Tibial nerve (tissue), 4 donors: ENCODE data around the gene PHLPP1. TPM values are rescaled to one million over a fixed set of nuclear protein-coding genes. Genes with fewer than 3 reads are reported as not detected.

Experiments used
- DNase-seq, 2 donors: peaks; one replicate each; pipeline ENCODE4 v3.0.0-alpha.2; 2019; ENCODE audit warnings: low spot score in 2 of 2
- H3K27ac ChIP-seq, 4 donors: fragments of 200-600 bp; sonication (generic) in 3 of 4; one replicate each; pipeline ENCODE4 v1.5.1; 2017 to 2019; ENCODE audit warnings: mild to moderate bottlenecking in 1 of 4
- H3K27me3 ChIP-seq, 2 donors: fragments of 200-600 bp; sonication (generic) in 1 of 2; one replicate each; pipeline versions ENCODE4 v1.5.1 to v1.6.0; 2017 to 2019
- H3K36me3 ChIP-seq, 3 donors: fragments of 200-600 bp; sonication (generic); one replicate each; pipeline ENCODE4 v1.5.1; 2018 to 2019
- H3K4me1 ChIP-seq, 4 donors: fragments of 200-600 bp; sonication (generic) in 3 of 4; one replicate each; pipeline ENCODE4 v1.5.1; 2017 to 2019
- H3K4me3 ChIP-seq, 4 donors: fragments of 200-600 bp; sonication (generic) in 3 of 4; one replicate each; pipeline ENCODE4 v1.5.1; 2017 to 2019; ENCODE audit warnings: mild to moderate bottlenecking in 1 of 4, moderate library complexity in 1 of 4
- H3K9me3 ChIP-seq, 4 donors: fragments of 200-600 bp; sonication (generic) in 3 of 4; one replicate each; pipeline ENCODE4 v1.5.1; 2017 to 2019
- EP300 ChIP-seq, 2 donors: sonication (generic); formaldehyde crosslinking; IDR thresholded peaks; one replicate each; pipeline ENCODE4 v1.6.1; 2017; ENCODE audit warnings: antibody characterized with exemption in 2 of 2, mild to moderate bottlenecking in 1 of 2
- POLR2A ChIP-seq, 2 donors: fragments of 450-650 bp; IDR thresholded peaks; one replicate each; pipeline ENCODE4 v1.6.1; 2017; ENCODE audit warnings: antibody characterized with exemption in 2 of 2, mild to moderate bottlenecking in 2 of 2, moderate library complexity in 2 of 2
- WGBS, 2 donors: methylation state at CpG; one replicate each; pipeline ENCODE4 v1.1.5; 2018; 5-methylcytosine and 5-hydroxymethylcytosine counted together
- total RNA-seq, 4 donors: library from RNA; depleted of rRNA; stranded (reverse); fragments of >200 nt; gene quantifications; one replicate each; pipeline ENCODE4 v1.1.0, GENCODE V29; 2016
- TF ChIP-seq, protein P1 (sequence below), 5 experiments: fragments of 200-600 bp in 3 of 5; fragments of 450-650 bp in 2 of 5; sonication (generic) in 3 of 5; IDR thresholded peaks; one replicate each; pipeline ENCODE4 v1.5.1; 2016 to 2019; ENCODE audit warnings: antibody characterized with exemption in 5 of 5, mild to moderate bottlenecking in 3 of 5, moderate library complexity in 2 of 5

Gene PHLPP1
- total RNA-seq, 4 donors from 2014 or later: 11.4 to 16.1 (median 14.5) TPM

DNA sequence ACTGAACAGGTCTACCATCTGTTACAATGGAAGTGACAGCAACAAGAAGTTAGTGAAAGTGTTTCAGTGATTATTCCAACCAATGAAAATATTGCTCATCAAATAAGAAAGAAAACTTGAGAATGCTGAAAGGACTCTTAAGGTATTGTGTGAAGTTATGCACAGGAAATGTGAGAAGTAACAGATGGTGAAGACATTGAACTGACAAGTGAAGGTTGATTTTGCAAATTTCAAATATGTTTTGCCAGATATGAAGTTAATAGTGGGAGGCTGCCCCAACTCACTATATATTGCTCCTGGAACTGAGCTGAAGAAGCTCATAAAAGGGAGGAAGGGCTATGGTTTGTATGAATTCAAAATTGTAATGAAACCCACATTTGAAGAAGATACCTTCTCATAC, 97.5 kb downstream of the PHLPP1 start:
- H3K4me3 ChIP-seq: no peak overlapping the region
- no peak overlapping the region for H3K27ac ChIP-seq
- no peak for DNase-seq
- no peaks in the 10 kb centered on the region for H3K36me3 ChIP-seq
- no peaks in the 10 kb centered on the region for H3K27me3 ChIP-seq
- no peaks in the 10 kb centered on the region for H3K9me3 ChIP-seq
- TF ChIP-seq, protein P1, sequence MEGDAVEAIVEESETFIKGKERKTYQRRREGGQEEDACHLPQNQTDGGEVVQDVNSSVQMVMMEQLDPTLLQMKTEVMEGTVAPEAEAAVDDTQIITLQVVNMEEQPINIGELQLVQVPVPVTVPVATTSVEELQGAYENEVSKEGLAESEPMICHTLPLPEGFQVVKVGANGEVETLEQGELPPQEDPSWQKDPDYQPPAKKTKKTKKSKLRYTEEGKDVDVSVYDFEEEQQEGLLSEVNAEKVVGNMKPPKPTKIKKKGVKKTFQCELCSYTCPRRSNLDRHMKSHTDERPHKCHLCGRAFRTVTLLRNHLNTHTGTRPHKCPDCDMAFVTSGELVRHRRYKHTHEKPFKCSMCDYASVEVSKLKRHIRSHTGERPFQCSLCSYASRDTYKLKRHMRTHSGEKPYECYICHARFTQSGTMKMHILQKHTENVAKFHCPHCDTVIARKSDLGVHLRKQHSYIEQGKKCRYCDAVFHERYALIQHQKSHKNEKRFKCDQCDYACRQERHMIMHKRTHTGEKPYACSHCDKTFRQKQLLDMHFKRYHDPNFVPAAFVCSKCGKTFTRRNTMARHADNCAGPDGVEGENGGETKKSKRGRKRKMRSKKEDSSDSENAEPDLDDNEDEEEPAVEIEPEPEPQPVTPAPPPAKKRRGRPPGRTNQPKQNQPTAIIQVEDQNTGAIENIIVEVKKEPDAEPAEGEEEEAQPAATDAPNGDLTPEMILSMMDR (IDR thresholded peaks at IDR 0.05): no peak
- TF ChIP-seq POLR2A (IDR thresholded peaks at IDR 0.05) (no peak), EP300 (IDR thresholded peaks at IDR 0.05) (no peak)
- peaks cover 0 to 18% (median 4%) of the 10 kb centered on the region in 4 donors for H3K4me1 ChIP-seq

DNA sequence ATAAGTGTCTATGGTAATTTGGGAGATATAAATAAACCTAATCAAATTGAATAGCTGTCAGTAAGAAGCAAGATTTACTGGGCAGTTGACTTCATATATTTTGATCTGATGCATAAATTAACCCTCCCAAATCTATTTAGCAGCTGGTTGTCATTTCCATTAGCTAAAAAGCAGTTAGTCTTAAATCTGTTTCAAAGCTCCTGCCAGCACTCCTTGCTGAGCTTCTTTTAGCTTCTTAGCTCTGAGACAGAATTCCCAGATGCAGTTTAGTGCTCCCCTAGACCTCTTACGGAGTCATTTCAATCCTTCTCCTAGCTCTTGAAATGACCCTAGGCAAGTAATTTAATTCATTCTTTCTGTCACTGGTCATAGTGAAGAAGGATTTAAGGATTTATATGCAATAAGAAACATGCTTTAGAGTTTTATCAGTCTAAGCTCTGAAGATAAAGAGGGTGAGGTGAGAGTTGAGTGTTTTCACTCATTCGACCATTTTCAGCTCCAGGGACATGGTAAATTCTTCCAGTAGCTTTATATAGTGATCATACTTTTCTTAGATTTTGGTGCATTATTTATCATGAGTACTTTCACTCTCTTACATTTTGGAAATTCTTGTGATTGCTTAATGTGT, 98.9 kb downstream of the PHLPP1 start:
- TF ChIP-seq POLR2A (IDR thresholded peaks at IDR 0.05): no peak
- TF ChIP-seq, protein P1 (IDR thresholded peaks at IDR 0.05): no peak
- TF ChIP-seq EP300 (IDR thresholded peaks at IDR 0.05): no peak
- peaks cover 0 to 18% (median 4%) of the 10 kb centered on the region in 4 donors for H3K4me1 ChIP-seq
- 56 to 66% methylated on average over 2 of the region's 2 CpGs for WGBS, 2 donors

DNA sequence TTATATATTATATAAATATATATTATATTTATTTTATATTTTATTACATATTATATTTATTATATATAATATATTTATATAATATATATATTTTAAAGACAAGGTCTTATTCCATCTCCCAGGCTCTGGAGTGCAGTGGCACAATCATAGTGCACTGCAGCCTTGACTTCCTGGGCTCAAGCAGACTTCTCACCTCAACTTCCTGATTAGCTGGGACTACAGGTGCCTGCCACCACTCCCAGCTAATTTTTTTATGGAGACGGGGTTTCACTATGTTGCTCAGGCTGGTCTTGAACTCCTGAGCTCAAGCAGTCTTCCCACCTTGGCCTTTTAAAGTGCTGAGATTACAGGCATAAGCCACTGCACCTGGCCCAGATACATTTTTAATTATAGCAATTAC, 110.0 kb downstream of the PHLPP1 start:
- no peak for TF ChIP-seq POLR2A (IDR thresholded peaks at IDR 0.05)
- TF ChIP-seq, protein P1 (IDR thresholded peaks at IDR 0.05): no peak
- TF ChIP-seq EP300 (IDR thresholded peaks at IDR 0.05): no peak
- 91 to 97% methylated on average over 1 of the region's 1 CpG for WGBS, 2 donors
- H3K36me3 ChIP-seq: peaks cover 0 to 7% (median 0%) of the 10 kb centered on the region in 3 donors
- no peaks in the 10 kb centered on the region for H3K27me3 ChIP-seq
- no peak for DNase-seq
- H3K27ac ChIP-seq: no peak overlapping the region
- no peaks in the 10 kb centered on the region for H3K9me3 ChIP-seq
- H3K4me1 ChIP-seq: peaks cover 0 to 18% (median 2%) of the 10 kb centered on the region in 4 donors
- no peak overlapping the region for H3K4me3 ChIP-seq

More for the DNA sequence above, 98.9 kb downstream of the PHLPP1 start:
- Histone ChIP-seq H3K27me3 (no peaks in the 10 kb centered on the region), H3K36me3 (no peaks in the 10 kb centered on the region), H3K9me3 (no peaks in the 10 kb centered on the region), H3K4me3 (no peak overlapping the region), H3K27ac (no peak overlapping the region)
- no peak for DNase-seq

DNA sequence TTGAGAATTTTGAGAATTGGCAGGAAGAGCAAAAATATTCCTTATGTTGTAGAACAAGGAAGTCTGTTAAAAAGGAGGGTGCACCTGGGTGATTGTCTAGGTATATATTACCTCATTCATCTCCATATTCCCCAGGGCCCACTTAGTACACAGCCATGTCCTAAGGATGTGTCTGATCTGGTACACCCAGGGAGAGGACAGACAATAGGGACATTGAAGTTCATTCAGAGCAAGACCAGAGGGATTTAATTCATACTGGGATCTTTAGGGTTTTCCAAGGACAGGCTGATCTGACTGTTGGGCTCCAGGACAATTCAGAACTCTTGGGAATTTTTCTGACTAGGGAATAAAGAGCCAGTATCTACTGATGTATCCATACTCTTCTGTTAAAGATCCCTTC, 112.1 kb downstream of the PHLPP1 start:
- peaks cover 0 to 13% (median 0%) of the 10 kb centered on the region in 3 donors for H3K36me3 ChIP-seq
- H3K4me1 ChIP-seq: peaks cover 0 to 23% (median 2%) of the 10 kb centered on the region in 4 donors
- no peak overlapping the region for H3K27ac ChIP-seq
- H3K9me3 ChIP-seq: no peaks in the 10 kb centered on the region
- TF ChIP-seq POLR2A (IDR thresholded peaks at IDR 0.05) (no peak), EP300 (IDR thresholded peaks at IDR 0.05) (no peak)
- TF ChIP-seq, protein P1 (IDR thresholded peaks at IDR 0.05): no peak
- H3K27me3 ChIP-seq: no peaks in the 10 kb centered on the region
- no peak for DNase-seq
- no peak overlapping the region for H3K4me3 ChIP-seq

DNA sequence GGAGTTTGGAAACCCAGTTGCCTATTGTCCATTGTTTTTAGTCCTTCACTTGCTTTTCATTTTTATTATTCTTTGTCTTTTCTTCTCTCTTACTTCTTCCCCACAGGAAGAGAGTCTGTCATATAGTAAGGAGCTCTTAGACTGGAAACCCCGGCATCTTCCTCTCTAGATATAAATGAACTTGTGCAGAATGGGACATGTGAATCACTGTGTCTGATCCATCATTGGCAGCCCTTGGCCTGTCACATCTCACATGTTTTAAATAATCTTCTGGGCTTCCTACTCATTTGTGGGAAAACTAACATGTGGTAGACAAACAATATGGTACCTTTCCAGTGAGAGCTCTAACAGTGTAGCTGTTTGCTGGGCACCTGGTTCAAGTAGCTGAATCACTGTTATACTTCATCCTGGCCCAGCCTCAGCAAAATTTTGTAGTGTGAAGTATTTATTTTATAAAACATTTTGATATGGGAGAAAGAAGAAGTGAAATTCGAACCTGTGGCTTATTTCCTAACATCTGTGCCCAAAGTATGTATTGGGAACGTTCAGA, 112.8 kb downstream of the PHLPP1 start:
- no peak overlapping the region for H3K27ac ChIP-seq
- no peaks in the 10 kb centered on the region for H3K27me3 ChIP-seq
- peaks cover 0 to 25% (median 2%) of the 10 kb centered on the region in 4 donors for H3K4me1 ChIP-seq
- H3K4me3 ChIP-seq: no peak overlapping the region
- H3K36me3 ChIP-seq: peaks cover 0 to 13% (median 0%) of the 10 kb centered on the region in 3 donors
- WGBS, 2 donors: 54 to 64% methylated on average over 3 of the region's 3 CpGs
- TF ChIP-seq, protein P1 (IDR thresholded peaks at IDR 0.05): no peak
- no peak for TF ChIP-seq POLR2A (IDR thresholded peaks at IDR 0.05)
- no peak for TF ChIP-seq EP300 (IDR thresholded peaks at IDR 0.05)
- DNase-seq: no peak
- H3K9me3 ChIP-seq: no peaks in the 10 kb centered on the region
